GM21381 (cell line): ENCODE results near the gene TOR1AIP2.
A peak's percentile ranks its signal among the peaks of the same experiment; 100 is the strongest.
"Not testable (repeated sequence)": the region's sequence is repeated elsewhere in the genome, so short reads cannot be mapped to it uniquely, and the experiment has no call there.

Source experiments
- ATAC-seq: cut with Tn5 transposase; IDR thresholded peaks from one replicate; pipeline ENCODE4 v1.9.1; 2021; ENCODE audit warnings: mild to moderate bottlenecking, moderate library complexity; ENCODE audit not compliant: unreplicated experiment

Gene TOR1AIP2

DNA sequence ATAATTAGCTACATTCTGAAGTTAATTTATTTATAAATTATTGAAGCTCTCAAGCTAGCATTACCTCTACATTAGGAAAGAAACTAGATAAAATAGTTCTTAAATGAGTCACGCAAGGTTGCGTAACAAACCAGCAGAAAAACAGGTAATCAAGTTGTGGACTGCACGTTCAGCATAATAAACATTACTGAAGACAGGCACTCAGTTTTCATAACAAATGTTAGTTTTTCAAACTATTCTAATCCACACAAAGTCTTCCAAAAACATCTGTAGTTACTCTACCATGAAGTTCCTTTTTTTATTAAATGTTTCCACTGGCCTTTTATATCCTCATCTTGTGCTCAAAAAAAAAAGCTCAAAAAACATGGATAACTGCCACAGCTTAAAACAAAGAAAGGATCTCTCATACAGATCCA, 1.3 kb downstream of the TOR1AIP2 start:
- ATAC-seq, result no peak

DNA sequence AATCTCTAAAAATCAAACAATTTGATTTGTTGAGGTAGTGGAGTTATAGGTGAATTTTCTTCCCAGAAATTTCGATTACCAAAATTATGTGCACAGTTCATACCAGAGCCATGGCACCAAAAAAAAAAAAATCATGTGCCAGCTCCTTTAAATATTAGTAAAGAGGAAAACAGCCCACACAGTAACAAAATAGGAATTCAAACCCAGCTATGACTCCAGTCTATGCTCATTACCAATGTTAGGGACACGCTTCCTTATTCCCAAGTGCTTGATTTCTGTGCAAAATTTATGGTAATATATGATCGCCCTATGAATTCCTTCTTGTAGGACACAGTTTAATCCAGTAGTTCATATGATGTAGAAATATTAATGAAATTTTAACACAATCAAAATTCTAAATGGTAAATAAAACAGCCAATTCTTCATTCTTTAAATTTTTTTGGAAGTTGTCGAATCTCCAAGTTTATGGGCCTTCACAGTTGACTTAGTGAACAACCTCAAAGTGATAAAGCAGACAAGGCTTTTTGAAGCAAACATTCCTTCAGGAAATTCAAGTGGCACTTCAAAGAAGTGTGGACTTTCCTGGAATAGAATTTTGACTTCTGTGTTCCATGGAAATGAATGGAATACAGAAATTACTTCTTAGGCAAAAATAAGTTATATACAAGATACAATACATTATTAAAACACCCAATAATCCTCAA, 1.9 kb downstream of the TOR1AIP2 start:
- no peak for ATAC-seq

DNA sequence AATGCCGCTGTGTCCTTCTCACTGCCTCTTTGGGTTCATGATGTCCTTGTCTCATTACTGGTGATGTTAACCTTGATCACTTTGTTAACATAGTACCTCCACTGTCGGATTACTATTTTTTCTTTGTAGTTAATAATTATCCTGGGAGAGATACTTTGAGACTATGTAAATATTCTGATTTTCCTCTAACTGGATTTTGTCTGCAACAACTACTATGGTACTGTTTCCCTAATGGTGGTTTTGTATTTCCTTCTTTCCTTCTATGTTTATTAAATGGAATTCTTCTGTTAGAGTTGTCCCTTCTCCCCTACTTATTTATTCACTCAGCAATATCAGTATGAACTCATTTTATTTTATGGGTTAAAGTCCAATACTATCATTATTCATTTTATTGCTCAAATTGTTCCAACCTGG, 4.2 kb downstream of the TOR1AIP2 start:
- ATAC-seq, result no peak

DNA sequence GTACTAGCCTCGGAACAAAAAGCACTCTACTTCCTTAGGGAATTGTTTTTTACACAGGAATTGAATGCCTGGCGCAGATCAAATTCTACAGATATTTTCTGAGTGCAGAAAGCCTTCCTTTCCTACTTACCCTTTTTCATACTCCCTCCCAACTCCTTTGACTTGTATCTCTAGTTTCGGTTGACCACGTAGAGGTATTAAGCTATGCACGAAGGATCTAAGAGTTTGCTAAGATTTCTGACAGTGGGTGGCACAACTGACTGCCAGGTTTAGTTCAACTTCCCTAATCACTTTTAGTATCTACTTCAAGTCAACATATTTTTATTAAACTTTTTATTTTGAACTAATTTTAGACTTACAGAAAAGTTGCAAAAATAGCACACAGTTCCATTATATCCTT, 5.0 kb downstream of the TOR1AIP2 start:
- ATAC-seq, result no peak

DNA sequence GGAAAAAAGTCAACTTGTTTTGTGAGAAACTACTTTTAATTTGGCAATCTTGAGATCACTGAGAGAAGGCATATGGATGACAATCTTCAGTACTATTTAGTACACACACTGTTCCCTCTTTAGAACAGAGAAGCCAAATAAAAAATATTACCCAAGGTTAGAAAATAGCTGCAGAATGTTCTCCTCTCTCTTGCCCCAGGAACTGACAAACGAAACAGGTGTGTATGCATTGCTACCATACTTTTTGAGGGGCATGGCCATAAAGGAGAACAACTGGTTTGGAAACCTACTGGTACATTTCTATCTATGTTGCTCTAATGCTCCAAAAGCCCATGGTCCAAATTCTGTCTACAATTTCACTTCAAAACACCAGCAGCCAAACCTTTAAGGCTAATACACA, 5.7 kb downstream of the TOR1AIP2 start:
- no peak for ATAC-seq

DNA sequence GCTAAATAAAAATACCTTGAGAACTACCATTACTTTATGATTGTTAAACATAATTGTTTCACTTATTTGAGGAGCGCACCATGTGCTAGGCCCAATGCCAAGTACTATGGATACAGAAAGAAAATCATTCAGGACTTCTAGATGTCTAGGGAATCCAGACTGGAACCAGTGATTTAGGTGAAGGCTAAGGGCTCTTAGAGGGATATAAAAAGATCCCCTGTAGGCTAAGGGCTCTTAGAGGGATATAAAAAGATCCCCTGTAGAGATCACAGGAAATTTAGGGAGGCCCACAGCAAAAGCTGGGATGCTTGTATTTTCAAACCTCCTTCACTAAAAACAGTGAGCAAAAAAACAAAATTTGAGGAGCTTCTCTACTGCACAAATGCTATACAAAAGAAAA, 6.7 kb downstream of the TOR1AIP2 start:
- no peak for ATAC-seq

DNA sequence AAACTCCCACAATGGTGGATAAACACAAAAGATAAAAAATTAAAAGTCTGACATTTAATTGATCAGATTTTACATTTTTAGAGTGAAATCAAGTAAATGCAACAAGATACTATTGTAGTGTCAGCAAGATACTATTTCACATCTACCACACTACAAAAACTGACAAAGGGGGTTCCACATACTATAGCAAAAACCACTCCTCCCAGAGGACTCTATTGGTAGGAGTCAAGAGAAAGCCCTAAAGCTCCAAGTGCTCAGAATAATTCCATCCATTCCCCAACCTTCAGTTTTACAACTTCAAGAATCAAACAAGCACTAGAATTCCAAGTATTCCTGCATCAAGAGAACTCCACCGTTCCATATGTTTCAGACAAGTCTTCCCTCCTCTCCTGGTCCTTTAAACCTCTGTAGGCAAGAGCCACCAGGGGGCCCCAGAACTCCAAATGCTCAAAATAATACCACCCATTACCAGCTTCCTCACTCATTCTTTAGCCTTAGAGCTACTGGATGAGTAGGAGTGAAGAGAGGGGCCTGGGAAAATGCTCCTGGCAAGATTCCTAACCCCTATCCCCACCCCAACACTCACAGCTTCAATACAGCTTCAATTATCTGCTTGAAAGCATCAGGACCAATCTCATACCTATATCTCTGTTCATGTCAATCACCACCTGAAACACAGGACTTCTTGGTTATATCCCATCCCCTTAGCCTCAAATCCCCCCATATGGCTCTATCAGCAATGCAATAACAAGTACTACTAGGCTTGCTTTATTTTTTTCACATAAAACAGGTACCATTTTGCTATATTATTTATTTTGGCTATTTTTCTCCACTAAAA, 9.9 kb downstream of the TOR1AIP2 start:
- peak; percentile 58 for ATAC-seq

DNA sequence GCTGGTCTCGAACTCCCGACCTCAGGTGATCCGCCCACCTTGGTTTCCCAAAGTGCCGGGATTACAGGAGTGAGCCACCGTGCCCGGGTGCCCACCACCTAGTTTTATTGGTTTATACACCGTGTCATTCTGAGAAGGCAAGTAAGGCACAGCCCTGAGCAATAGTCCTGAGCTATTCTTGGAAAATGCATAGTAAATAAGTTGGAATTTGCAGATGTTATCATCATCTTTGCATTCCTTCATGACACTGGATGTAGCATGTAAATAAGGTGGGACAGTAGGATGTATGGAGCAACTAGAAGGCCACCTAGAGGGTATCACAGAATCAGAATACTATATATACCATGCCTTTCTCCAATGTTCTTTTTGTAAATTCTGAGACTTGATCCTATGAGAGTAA, 11.0 kb downstream of the TOR1AIP2 start:
- no peak for ATAC-seq

DNA sequence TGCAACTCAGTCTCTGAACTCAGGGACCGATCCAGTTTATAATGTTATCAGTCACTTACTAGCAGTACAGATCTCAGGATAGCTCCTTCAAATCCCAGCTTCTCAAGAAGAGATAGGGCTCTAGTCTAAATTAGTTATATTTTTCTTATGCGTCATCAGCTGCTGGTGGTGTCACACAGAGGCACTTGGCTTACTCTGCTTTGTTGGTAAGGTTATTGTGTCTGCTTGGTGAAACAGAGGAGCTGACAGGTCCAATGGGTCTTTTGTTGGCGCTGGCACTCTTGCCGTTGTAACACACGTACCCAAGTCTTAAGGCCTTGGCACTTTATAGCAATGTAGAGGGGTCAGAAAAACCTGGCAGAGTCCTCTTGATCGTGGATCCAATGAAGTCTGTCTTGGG, 12.2 kb downstream of the TOR1AIP2 start:
- ATAC-seq, result no peak

DNA sequence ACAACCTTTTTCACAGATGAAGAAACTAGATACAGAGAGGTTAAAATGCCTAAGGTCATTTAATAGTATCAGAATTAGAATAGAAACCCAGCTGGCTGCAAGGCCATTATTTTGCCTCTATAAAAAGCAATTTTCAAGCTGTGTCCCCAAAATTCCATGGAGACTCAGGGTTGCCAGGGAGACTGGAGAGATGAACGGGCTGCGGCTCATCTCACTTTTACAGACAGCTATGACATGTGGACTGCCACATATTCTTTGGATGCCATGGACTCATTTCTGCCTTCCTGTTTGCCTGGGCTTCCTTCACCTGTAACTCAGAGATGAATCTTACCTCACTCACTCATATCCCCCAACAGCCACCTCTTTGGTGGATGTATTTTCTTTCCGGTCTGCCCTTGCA, 17.0 kb downstream of the TOR1AIP2 start:
- ATAC-seq, result no peak

DNA sequence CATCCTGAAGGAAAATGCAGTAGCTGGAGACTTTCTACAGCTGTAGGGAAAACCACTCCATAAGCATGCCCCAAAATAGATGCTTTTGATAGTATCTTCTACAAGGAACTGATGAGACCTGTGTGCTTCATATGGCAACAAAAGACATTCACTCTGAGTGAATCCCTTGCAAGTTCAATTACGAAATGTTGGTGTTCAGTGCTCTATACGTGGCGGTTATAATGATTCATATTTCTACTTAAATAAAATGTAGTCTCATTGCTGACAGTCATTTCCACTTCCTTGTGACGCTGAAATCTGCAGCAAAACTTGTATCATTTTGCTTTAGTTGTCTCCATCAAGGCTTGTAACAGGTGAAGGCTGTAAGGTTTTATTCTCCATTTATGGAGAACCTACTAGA, 20.6 kb downstream of the TOR1AIP2 start:
- no peak for ATAC-seq

DNA sequence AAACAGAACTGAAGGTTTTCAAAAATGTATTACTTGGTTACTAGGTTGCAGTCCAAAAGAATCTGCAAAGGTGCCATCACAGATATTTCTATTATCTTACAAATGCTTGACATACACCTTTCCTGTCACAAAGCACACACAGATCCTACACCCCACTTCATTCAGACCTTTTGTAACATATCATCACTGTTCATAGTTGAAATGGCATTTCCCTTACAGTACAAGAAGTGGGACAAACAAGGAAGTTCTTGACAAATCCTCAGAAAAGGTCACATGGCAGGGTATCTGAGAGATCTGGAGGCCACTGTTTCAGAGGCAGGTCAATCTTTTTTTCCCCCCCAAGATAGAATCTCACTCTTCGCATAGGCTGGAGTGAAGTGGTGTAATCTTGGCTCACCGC, 21.3 kb downstream of the TOR1AIP2 start:
- no peak for ATAC-seq

DNA sequence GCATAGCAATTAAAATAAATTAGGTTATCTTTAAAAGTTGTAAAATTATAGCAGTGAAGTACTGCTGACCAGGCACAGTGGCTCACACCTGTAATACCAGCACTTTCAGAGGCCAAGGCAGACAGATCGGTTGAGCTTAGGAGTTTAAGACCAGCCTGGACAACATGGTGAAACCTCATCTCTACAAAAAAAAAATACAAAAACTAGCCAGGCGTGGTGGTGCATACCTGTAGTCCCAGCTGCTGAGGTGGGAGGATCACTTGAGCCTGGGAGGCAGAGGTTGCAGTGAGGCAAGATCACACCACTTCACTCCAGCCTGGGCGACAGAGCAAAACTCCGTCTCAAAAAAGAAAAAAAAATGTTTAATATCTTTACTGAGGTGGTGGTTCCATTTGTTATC, 21.8 kb downstream of the TOR1AIP2 start:
- not testable (repeated sequence) for ATAC-seq

DNA sequence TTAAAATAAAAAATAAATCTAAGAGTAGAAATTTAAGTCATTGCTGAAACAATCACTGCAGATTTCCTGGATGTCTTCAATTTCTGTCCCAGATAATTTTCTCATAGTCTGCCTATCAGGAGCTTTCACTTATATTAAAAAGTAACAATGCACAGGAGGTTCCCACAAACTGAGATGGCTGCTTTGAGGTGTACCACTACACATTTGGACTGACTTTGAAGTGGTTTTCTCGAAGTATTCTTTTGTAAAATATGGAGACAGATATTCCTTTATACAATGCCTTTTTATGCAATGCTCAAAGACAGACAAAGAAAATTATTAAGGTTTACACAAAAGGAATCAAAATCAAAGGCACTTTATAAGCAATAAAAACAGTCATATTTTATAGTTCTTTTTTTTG, 24.5 kb downstream of the TOR1AIP2 start:
- ATAC-seq, result no peak

DNA sequence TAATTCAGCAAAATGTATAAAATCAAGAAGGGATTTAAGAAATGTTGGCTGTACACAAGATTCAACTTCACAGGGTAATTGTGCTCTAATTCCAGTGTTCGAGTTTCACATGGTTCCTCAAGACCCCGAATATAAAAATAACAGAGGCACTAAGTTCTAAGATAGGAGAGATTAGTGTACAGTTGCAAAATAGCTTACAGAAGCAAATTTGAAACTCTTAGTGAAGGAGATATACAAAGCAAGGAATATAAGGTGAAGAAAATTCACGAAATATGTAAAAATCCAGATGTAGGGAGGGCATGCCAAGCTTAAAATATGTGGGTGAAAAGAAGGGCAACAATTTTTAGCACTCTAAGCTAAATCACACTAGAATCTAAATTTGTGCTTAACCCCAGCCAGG, 29.4 kb downstream of the TOR1AIP2 start:
- no peak for ATAC-seq

DNA sequence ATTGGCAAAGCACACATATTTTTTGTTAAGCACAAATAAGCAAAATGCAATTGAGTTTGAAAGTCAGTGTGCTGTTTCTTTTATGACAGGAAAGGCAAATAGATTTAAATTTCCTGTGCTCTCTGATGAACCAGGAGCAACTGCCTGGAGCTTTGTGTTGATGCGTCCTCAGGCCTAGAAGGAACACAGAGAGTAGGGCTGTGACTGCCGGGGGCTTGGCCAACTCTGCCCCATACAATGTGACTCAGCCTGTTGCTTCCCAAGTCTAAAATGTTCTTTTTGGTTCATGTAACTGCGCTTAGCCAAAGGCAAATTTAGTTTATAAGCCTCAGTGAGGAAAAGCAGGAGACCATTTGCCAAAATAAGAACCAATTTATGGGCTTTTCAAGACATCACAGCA, 37.5 kb downstream of the TOR1AIP2 start:
- ATAC-seq, result no peak

DNA sequence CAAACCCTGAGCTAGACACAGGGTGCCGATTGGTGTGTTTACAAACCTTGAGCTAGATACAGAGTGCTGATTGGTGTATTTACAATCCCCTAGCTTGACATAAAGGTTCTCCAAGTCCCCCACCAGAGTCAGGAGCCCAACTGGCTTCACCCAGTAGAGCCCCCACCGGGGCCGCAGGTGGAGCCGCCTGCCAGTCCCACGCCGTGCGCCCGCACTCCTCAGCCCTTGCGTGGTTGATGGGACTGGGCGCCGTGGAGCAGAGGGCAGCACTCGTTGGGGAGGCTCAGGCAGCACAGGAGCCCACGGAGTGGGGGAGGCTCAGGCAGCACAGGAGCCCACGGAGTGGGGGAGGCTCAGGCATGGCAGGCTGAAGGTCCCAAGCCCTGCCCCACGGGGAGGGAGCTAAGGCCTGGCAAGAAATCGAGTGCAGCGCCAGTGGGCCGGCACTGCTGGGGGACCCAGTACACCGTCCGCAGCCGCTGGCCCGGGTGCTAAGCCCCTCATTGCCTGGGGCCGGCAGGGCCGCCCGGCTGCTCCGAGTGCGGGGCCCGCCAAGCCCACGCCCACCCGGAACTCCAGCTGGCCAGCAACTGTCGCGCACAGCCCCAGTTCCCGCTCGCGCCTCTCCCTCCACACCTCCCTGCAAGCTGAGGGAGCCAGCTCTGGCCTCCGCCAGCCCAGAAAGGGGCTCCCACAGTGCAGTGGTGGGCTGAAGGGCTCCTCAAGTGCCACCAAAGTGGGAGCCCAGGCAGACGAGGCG, 40.7 kb downstream of the TOR1AIP2 start:
- ATAC-seq, result not testable (repeated sequence)

DNA sequence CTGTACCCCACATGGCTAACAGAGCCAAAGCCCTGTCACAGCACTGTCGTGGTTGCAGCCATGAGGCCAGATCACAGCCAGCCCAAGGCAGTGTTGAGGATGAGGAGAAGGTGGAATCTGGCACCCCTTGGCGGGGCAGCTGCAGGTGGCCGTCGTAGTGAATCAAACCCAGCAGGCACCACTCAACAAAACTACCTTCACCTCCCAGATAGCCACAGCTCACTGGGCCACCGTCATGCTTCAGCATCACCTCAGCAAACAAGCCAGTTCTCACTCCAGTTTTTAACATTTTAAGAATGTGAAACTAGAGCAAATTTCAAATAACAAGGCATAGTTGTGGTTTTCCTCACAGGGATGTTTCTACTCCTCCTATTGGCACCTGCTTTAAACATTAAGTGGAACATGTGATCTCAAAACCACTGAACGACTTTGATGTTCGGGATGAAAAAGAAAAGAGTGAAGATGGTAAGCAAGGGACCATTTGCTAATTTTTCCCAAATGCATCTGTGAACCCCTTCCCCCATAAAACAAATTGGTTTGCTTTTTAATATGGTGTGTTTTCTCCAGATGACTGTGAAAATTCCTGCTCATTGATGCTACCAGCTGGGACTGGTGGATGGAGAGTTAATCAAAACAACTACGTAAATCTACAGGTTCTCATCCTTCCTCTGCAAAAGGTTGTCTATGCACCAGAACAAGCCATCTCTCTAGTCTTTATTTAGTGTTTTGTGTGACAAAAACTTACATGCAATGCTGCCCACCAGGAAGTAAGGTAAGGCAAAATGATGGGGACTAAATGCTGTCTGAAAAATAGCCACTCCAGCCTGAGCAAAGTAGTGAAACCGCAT, 45.5 kb downstream of the TOR1AIP2 start:
- ATAC-seq, result no peak

DNA sequence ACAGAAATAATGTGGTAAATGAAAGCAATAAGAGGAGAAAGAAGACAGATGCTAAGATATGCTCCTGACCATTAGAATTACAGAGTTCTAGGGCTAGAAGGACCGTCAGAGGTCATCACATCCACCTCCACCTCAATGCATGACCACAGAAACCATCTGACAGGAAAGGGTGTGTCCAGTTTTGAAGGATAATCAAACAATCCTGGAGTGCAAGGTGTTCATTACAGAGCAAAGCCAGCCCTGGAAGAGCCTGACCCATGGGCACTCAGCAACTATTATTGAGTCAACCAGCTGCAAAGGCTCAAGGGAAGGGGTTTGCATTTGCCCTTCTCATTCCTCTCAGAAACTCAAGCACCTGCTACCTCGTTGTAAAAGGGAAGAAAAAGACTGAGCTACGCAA, 46.4 kb downstream of the TOR1AIP2 start:
- ATAC-seq, result no peak

DNA sequence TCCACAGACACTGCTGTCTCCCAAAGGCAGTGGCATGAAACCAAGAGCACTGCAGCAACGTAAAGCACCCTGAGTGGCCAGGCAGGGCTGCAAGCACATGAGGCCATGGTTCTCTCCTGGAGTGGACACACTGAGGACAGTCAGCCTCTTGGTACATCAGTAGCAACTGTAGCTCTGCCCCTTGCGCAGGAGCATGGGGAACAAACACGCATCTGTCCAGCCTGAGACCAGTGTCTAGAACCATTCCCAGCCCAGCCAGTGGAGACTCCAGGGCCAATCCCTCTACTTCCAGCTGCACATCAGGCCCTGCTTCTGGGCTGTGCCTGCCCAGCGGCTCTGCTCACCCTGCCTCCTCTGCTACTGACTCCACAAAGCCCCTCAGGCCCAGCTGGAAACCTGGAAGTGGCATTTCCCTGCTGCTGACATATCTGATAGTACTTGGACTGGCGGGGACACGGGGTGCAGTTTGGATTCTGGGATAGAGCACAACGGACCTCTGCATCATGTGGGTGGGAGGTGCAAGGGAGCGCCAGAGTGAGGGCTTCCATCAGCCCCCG, 49.0 kb downstream of the TOR1AIP2 start:
- no peak for ATAC-seq
